HG03066 (cell line): Measurements from ENCODE around the gene PROS1.
"Not testable (repeated sequence)": the region's sequence is repeated elsewhere in the genome, so short reads cannot be mapped to it uniquely, and the experiment has no call there.

Experiments
- ATAC-seq: cut with Tn5 transposase; IDR thresholded peaks from one replicate; pipeline ENCODE4 v1.9.1; 2021; ENCODE audit warnings: low read depth; ENCODE audit not compliant: unreplicated experiment

Gene PROS1

DNA sequence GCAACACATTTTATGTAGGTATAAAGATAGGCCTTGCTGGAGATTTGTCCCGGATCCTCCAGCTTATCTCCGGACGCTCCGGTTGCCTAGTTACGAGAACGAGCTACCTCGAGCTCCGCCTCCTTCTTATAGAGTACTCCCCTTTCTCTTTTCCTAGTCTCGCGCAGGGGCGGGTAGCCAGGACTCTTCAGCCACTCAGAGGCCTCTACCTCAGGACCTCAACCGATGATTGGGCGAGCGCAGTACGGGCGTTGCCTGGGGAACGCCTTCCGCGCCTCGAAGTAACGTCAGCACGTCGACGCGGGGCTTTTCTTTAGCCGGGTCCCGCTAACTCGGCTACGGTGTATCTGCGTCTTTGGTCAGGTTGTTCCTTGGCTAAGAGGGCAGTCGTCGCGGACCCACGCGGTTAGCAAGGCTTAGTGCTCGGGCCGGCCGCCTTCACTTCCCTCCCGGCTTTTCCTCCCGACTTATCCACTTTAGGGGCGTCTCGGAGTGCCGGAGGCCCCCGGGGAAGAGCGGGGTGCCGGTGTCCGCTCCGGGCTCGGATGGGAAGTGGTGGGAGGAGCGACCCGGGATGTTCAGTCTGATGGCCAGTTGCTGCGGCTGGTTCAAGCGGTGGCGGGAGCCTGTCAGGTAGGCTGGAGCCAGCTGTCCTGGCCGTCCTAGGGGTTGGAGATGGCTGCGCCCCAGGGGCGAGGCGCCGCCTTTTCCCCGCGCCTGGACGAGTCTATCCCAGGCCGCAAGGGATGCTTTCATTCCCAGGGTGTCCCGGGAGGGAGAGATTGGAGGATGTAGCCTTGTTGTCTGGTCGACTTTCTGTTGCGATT is 6.4 kb upstream of the PROS1 start, which contains the start of gene ARL13B:
ARL13B (plus strand) TSS at position 306 of the 827 bp plus-strand sequence; CDS start at position 575, 269 bp downstream.
- ATAC-seq = peak; percentile 100

- no peak for ATAC-seq
Measured at GRCh38 chr3:93969997-93970396, 3.7 kb downstream of the PROS1 start.

- no peak for ATAC-seq
Measured at GRCh38 chr3:93969443-93969842, 4.3 kb downstream of the PROS1 start.

GRCh38 chr3:93965106-93965505 is 8.6 kb downstream of the PROS1 start:
- not testable (repeated sequence) for ATAC-seq

- no peak for ATAC-seq
Measured at GRCh38 chr3:93962798-93963197, 10.9 kb downstream of the PROS1 start.

GRCh38 chr3:93961489-93961888 is 12.2 kb downstream of the PROS1 start:
- no peak for ATAC-seq

DNA sequence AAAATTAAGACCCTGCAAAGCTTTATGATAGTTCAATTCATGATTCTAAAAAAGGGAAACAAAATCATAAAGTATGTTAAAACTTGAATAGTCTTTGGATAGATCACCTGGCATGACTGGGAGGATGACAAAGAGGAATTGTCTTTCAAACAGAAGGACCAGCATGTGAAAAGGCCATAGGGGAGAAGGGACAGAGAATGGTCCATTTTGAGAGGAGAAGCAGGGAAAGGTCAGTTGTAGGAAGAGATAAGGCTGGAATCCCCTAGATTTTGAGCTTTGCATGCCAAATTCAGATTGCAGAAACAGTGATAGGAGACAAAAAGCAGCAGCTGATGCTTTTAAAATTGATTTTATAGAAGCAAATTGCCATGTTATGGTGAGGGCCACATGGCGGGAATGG is 12.7 kb downstream of the PROS1 start:
- no peak for ATAC-seq

DNA sequence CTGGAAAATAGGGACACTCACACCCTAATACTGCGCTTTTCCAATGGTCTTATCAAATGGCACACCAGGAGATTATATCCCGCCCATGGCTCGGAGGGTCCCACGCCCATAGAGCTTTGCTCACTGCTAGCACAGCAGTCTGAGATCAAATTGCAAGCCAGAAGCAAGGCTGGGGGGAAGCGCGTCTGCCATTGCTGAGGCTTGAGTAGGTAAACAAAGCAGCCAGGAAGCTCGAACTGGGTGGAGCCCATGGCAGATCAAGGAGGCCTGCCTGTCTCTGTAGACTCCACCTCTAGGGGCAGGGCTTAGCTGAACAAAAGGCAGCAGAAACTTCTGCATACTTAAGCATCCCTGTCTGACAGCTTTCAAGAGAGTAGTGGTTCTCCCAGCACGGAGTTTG is 23.7 kb downstream of the PROS1 start:
- not testable (repeated sequence) for ATAC-seq

GRCh38 chr3:93937485-93937884 is 36.2 kb downstream of the PROS1 start:
- not testable (repeated sequence) for ATAC-seq

DNA sequence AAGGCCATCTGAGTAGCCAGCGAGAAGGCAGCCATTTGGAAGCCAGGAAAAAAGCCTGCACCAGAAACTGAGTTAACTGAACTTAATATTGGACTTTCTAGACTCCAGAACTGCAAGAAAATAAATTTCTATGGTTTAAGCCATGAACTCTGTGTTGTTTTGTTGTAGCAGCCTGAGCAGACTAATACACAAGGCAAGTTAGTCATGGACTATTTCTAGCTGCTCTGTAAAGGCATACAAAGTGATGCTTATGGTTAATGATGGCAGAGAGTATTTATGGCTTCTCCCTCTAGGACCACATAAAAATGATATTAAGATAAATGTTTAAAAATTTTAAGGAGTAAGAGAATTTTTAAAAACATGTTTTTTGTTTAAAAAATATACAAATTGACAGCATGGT is 37.1 kb downstream of the PROS1 start:
- no peak for ATAC-seq

DNA sequence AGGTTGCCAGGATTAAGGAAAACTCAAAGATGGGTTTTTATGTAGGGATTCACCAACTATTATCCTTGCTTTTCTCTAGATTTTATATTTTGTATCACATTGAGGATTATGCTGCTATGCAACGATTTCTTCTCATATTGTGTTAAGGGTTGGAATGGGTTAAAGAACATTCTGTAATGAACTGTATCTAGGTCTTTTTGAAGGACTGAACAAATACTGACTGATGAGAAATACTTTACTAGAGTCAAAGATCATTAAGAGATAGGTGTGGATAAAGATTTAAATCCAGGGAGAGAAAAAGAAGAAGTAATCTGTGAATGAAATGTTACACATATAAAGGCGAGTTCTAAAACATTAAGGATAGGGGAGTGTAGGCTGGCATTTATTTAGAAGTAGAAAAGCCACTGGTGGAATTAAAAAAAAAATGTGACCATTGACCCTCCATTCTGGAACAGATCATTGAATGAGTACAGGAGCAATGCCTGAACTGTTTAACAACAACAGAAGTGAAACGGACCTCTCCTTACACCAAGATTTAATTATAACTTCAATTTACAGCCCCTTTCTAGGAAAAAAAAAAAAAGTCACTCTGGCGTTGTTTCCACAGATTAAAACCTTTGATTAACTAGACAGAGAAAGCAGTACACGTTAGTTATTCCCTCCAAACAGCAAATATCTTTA is 39.2 kb downstream of the PROS1 start:
- ATAC-seq = no peak

GRCh38 chr3:93931597-93932229 is 42.0 kb downstream of the PROS1 start:
- no peak for ATAC-seq

- ATAC-seq = no peak
Measured at GRCh38 chr3:93930041-93930440, 43.7 kb downstream of the PROS1 start.

GRCh38 chr3:93926789-93927188 is 46.9 kb downstream of the PROS1 start:
- ATAC-seq = no peak

DNA sequence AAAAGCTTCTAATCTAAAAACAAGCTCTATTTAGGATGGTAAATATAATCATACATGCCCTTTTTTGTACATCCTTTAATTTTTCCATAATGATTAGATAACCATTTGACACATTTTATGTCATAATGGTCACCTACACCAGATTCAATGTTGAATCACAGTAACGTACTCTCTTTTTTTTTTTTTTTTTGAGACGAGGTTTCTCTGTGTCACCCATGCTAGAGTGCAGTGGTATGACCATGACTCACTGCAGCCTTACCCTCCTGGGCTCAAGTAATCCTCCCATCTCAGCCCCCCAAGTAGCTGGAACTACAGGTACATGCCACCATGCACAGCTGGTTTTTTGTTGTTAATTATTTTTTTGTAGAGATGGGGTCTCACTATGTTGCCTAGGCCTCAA is 49.2 kb downstream of the PROS1 start:
- ATAC-seq = no peak

- ATAC-seq = no peak
Measured at GRCh38 chr3:93923006-93923405, 50.7 kb downstream of the PROS1 start.

- not testable (repeated sequence) for ATAC-seq
Measured at GRCh38 chr3:93917546-93918029, 56.1 kb downstream of the PROS1 start.

DNA sequence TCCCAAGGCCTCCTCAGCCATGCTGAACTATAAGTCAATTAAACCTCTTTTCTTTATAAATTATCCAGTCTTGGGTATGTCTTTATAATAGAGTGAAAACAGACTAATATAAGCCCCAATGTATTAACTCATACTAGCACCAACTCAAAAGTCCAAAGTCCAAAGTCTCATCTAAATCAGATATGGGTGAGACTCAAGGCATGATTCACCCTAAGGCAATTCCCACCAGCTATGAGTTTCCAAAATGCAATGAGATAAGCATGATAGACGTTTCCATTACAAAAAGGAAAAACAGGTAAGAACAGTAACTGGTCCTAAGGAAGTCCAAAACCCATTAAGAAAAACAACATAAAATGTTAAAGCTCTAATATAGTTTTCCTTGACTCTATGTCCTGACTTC is 60.1 kb downstream of the PROS1 start:
- ATAC-seq = not testable (repeated sequence)

- ATAC-seq = no peak
Measured at GRCh38 chr3:93911206-93911605, 62.5 kb downstream of the PROS1 start.

DNA sequence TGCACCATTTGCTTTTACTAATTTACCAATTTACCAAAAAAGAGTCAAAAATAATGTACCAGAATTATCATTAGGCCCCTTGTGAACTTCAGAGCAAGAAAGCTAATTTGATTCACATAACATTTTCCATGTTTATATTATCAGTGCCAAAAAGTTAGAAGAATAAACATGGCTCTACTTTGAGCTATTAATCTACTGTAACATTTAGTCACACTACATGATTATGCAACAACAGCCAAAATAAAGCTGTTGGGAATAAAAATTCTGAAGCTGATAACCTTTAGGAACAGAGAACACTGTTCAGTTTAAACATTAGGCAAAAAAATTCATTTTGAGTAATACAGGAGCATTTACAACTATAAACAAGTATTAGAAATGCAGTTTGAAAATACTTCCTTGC is 63.6 kb downstream of the PROS1 start:
- no peak for ATAC-seq

GRCh38 chr3:93907132-93907531 is 66.6 kb downstream of the PROS1 start:
- no peak for ATAC-seq
